ENCODE measurements around the gene COX5A. TPM values are rescaled to one million over a fixed set of nuclear protein-coding genes. Genes with fewer than 3 reads are reported as not detected.

The COX5A gene
- total and polyA plus RNA-seq, 2 donors from 2014 or later = 150 to 701 TPM

GRCh38 chr15:74982183-74982582 lies 44.3 kb upstream of the COX5A start:
- FAIRE-seq (no peak), DNase-seq (no peak)
- H3K4me3 ChIP-seq (ENCODE audit: low read length in 3 of 3) = no peak overlapping the region
- no peak overlapping the region for H3K27ac ChIP-seq (ENCODE audit: low read depth in 2 of 2, low read length in 2 of 2)
- H3K9ac ChIP-seq (ENCODE audit: low read length in 3 of 3) = no peak overlapping the region
- H3K4me1 ChIP-seq (ENCODE audit: control insufficient read depth in 2 of 3, insufficient read depth in 2 of 3, low read depth in 1 of 3, low read length in 3 of 3) = no peaks in the 10 kb centered on the region
- intact Hi-C loops (cut with DNase I) = no loop called here
- TF ChIP-seq CTCF (IDR thresholded peaks at IDR 0.05; ENCODE audit: borderline replicate concordance, extremely low read depth, insufficient read depth) = no peak
- H3K9me3 ChIP-seq (ENCODE audit: control insufficient read depth in 2 of 3, insufficient read depth in 1 of 3, low read length in 3 of 3) = no peaks in the 10 kb centered on the region
- no peaks in the 10 kb centered on the region for H3K36me3 ChIP-seq (ENCODE audit: control insufficient read depth in 2 of 3, insufficient read depth in 3 of 3, low read length in 3 of 3)
- H3K27me3 ChIP-seq (ENCODE audit: control insufficient read depth, insufficient read depth, low read length) = no peaks in the 10 kb centered on the region

GRCh38 chr15:74978503-74978902 lies 40.6 kb upstream of the COX5A start:
- H3K4me1 ChIP-seq (ENCODE audit: control insufficient read depth in 2 of 3, insufficient read depth in 2 of 3, low read depth in 1 of 3, low read length in 3 of 3) = no peaks in the 10 kb centered on the region
- H3K4me3 ChIP-seq (ENCODE audit: low read length in 3 of 3) = no peak overlapping the region
- TF ChIP-seq CTCF (IDR thresholded peaks at IDR 0.05; ENCODE audit: borderline replicate concordance, extremely low read depth, insufficient read depth) = no peak
- no peak overlapping the region for H3K27ac ChIP-seq (ENCODE audit: low read depth in 2 of 2, low read length in 2 of 2)
- H3K9me3 ChIP-seq (ENCODE audit: control insufficient read depth in 2 of 3, insufficient read depth in 1 of 3, low read length in 3 of 3) = no peaks in the 10 kb centered on the region
- H3K9ac ChIP-seq (ENCODE audit: low read length in 3 of 3) = no peak overlapping the region
- intact Hi-C loops (cut with DNase I) = no loop called here
- FAIRE-seq (no peak), DNase-seq (no peak)
- H3K36me3 ChIP-seq (ENCODE audit: control insufficient read depth in 2 of 3, insufficient read depth in 3 of 3, low read length in 3 of 3) = no peaks in the 10 kb centered on the region
- no peaks in the 10 kb centered on the region for H3K27me3 ChIP-seq (ENCODE audit: control insufficient read depth, insufficient read depth, low read length)

- H3K36me3 ChIP-seq (ENCODE audit: control insufficient read depth in 2 of 3, insufficient read depth in 3 of 3, low read length in 3 of 3) = no peaks in the 10 kb centered on the region
- intact Hi-C loops (cut with DNase I) = no loop called here
- no peaks in the 10 kb centered on the region for H3K4me1 ChIP-seq (ENCODE audit: control insufficient read depth in 2 of 3, insufficient read depth in 2 of 3, low read depth in 1 of 3, low read length in 3 of 3)
- FAIRE-seq = no peak
- DNase-seq = no peak
- no peaks in the 10 kb centered on the region for H3K27me3 ChIP-seq (ENCODE audit: control insufficient read depth, insufficient read depth, low read length)
- no peaks in the 10 kb centered on the region for H3K9me3 ChIP-seq (ENCODE audit: control insufficient read depth in 2 of 3, insufficient read depth in 1 of 3, low read length in 3 of 3)
- no peak overlapping the region for H3K9ac ChIP-seq (ENCODE audit: low read length in 3 of 3)
- H3K27ac ChIP-seq (ENCODE audit: low read depth in 2 of 2, low read length in 2 of 2) = no peak overlapping the region
- H3K4me3 ChIP-seq (ENCODE audit: low read length in 3 of 3) = no peak overlapping the region
- TF ChIP-seq CTCF (IDR thresholded peaks at IDR 0.05; ENCODE audit: borderline replicate concordance, extremely low read depth, insufficient read depth) = no peak
Observed at GRCh38 chr15:74978077-74978476, 40.2 kb upstream of the COX5A start.

- TF ChIP-seq CTCF (IDR thresholded peaks at IDR 0.05; ENCODE audit: borderline replicate concordance, extremely low read depth, insufficient read depth) = no peak
- H3K9me3 ChIP-seq (ENCODE audit: control insufficient read depth in 2 of 3, insufficient read depth in 1 of 3, low read length in 3 of 3) = no peaks in the 10 kb centered on the region
- H3K27me3 ChIP-seq (ENCODE audit: control insufficient read depth, insufficient read depth, low read length) = no peaks in the 10 kb centered on the region
- DNase-seq = no peak
- no peak overlapping the region for H3K4me3 ChIP-seq (ENCODE audit: low read length in 3 of 3)
- no peak overlapping the region for H3K27ac ChIP-seq (ENCODE audit: low read depth in 2 of 2, low read length in 2 of 2)
- H3K36me3 ChIP-seq (ENCODE audit: control insufficient read depth in 2 of 3, insufficient read depth in 3 of 3, low read length in 3 of 3) = no peaks in the 10 kb centered on the region
- no peak for FAIRE-seq
- intact Hi-C loops (cut with DNase I) = no loop called here
- H3K9ac ChIP-seq (ENCODE audit: low read length in 3 of 3) = no peak overlapping the region
- H3K4me1 ChIP-seq (ENCODE audit: control insufficient read depth in 2 of 3, insufficient read depth in 2 of 3, low read depth in 1 of 3, low read length in 3 of 3) = no peaks in the 10 kb centered on the region
Observed at GRCh38 chr15:74977599-74977998, 39.7 kb upstream of the COX5A start.
